ENCODE results near the gene HOXA11. TPM values are rescaled to one million over a fixed set of nuclear protein-coding genes. Genes with fewer than 3 reads are reported as not detected.

The HOXA11 gene
- polyA plus RNA-seq, 10 donors: 0.12 to 6.9 (median 2.4) TPM; not detected in 6

DNA sequence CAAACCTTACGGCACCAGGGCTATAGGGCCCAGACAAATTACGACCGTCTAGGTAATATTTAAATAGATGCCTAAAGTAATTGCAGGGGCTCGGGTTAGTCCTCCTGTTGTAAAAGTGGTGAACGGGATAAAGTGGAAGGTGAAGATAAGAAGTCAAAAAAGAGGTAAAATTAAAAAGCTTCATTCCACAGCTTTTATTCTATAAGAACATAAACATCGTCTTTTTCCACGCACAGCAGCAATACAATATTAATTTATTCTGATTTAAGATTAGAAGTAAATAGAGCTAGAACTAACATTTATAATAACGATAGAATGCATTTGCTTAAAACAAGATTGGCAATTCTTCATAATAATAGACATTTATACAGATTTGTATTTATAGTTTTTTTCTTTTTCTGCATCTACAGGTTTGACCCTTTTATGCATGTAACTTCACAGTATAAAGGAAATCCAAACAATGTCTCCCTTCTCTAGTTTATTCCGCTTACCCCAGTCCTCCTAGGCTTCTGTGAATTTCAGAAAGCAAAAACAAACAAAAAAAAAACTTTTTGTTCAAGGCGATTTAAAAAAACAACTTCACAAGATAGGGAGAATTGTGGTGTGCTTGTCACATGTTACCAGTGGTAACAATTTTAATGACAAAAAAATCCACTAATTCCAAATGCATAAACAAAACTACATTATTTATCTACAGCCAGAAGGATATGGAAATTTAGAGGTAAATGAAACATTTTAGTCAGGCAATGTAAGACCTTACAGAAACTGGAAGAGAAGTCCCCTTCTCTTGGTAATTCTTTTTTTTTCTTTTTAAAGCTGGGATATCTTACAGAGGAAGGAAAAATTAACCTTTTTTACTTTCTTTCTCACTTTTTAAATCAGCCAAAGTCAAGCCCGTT is 14.4 kb downstream of the HOXA11 start:
- DNase-seq: peak in 1 of 3 donors; percentile 68

DNA sequence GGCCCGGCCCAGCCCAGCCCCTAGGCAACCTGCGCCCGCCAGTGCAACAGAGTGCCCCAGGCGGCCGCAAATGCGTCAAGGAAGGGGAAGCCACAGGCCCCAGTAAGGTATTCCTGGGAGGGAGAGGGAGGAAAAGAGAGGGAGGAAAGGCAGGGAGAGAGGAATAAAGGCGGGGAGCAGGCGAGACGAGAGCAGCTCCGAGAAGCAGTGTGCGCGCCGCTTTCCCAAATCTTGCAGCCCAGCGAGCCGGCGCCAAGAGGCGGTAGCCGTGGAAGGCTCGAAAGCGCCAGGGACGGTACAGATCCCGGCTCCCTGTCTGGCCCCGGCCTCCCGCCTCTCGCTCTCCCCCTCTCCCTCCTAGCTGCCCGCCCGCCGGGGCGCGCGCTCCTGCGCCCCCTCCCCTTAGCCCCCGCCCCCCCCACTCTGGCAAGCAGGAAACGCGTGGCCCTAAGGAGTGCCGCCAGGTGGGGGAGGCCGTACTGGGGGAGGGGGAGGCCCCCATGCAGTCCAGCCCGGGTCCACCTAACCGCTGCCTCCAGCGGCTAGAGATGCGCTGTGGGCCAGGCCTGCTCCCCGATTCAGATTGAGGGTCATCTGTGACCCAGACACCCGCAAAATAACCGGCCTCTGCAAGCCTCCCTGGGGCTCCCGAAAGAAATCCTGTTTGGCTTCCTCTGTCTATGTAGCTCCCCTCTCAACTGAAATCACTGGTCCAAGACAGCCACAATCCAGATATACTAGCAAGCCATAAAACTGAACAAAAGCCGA is 15.2 kb downstream of the HOXA11 start:
- peak in 1 of 3 donors; percentile 90 for DNase-seq

DNA sequence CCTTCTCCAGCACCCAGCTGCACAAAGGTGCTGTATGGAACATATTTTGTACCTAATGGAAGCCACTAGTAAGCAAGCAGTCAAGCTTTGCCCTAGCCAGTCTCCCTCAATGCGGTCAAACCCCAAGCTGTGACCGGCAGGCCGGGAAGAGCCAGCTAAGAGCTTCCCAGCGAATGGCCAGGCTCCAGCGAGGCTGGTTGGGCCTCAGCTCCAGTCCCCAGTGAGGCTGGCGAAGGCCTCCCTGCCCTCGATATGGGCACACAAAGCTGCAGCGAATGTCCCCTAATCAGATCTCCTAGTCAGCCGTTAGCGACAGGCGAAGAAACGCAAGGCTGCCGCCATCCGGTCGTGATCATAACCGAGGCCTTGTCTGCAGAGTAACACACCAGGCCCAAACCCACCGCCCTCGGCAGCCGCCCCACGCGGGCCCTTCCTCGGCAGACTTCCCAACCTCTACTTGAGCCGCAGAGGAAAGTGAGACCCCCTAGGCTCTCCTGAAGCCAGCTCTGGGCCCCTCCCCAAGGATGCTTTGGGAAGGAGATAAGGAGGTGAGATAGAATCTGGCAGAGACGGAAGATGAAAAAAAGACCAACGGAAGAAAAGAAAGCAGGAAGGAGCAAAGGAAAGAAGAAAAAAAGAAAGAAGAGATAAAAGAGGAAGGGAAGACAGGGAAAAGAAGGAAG is 16.6 kb downstream of the HOXA11 start:
- DNase-seq: peak in 1 of 3 donors; percentile 94

DNA sequence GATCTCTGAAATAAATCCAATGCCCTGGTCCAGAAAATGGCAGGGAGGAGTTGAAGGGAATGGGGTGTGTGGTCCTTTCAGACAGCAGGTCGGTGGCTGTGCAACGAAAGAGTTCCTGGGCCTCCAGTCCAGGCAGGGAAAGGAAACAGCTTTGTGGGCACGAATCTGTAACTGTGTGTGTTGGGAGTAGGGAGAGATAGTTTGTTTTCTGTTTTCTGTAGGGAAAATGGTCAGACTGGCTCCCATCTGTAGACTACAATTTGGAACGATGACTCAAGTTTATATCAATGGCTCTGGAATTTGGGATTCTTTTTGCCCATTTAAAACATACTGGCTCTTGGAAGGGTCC is 17.1 kb downstream of the HOXA11 start:
- DNase-seq: no peak

DNA sequence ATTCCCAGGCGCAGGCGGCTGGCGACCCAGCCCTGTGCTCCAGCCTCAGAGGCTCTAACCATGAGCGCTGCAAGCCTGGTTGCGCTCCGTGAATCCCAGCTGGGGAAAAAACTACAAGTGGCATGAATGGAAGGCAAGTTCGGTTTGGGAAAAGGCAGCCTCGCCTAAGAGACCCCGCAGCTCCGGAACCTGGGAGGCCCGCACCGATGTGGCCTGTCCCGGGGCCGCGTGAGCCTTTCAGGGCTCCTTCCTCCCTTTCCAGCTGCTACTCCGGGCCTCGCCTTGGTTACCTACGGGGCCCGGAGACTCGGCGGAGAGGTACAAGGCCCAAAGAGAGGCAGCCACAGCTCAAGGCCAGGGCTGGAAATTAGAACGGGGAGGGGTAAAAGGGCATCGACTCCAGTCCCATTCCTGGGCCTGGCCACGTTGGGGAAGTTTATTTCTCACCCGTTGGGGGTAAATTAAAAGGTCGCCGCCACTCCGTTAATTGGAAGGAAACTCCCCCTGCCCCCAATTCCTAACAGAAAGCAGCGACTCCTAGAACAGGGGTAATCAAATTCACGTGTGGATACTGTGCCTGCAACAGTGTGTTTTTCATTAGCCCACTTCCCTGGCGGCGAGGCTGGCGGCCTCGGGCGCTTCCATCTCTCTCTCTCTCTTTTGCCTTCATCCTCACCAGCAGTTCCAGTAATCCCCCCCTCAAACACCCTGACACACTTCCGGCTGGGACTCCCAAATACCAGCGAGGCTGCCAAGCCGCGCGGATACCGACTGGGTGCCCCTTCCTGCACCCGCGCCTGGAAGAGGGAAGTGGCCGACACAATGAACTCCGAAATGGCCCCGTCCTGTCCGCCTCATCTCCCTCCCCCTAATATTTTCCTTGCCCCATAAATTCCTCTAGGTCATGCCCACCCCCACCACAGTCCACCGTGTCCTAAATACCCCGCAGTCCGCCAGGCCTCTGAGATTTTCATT is 18.2 kb downstream of the HOXA11 start:
- peak in 1 of 3 donors; percentile 83 for DNase-seq

DNA sequence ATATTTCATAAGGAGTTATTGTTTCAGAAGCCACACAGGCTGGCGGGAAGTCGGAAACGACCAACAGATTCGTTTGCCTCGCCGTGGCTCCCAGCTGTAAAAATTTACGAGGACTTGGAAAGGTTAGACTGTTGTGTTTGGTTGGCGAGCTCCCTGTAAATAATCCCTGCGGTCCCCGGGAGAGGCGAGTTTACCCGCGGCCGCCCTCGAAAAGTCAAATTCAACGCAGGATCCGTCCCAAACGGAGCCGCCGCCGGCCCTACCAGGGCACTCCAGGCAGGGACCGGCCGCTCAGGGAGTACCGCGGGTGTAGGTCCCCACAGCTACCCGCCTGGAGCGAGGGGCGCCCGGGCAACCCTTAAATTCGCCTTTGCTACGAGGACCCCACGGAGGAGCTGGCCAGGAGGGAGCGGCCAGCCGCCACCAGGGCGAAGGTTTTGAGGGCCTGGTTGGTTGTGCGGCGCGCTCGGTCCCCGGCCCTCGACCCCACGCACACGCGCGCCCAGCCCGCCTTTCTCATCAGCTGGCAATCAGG is 19.0 kb downstream of the HOXA11 start:
- DNase-seq: no peak

DNA sequence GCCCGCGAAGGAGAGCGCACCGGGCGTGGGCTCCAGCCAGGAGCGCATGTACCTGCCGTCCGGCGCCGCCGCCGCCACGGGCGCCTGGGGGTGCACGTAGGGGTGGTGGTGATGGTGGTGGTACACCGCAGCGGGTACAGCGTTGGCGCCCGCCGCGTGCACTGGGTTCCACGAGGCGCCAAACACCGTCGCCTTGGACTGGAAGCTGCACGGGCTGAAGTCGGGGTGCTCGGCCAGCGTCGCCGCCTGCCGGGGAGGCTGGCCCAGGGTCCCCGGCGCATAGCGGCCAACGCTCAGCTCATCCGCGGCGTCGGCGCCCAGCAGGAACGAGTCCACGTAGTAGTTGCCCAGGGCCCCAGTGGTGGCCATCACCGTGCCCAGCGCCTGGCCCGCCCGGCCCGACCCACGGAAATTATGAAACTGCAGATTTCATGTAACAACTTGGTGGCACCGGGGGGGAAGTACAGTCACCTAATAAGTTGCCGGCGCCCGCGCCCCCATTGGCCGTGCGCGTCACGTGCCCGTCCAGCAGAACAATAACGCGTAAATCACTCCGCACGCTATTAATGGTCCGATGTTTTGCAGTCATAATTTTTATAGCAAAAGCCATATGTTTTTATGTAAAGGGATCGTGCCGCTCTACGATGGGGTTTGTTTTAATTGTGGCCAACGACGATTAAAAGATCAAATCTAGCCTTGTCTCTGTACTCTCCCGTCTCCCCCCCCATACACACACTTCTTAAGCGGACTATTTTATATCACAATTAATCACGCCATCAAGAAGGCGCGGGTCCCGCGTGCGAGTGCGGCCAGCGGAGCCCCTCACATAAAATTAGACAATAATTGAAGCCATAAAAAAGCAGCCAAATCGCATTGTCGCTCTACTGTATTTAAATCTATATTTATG is 19.7 kb downstream of the HOXA11 start, which contains the start of gene HOXA9:
HOXA9 (minus strand) TSS at position 449 of the 907 bp plus-strand sequence; CDS start at position 369, 80 bp downstream.
- DNase-seq: peak; percentile 86 to 98 (median 92)

DNA sequence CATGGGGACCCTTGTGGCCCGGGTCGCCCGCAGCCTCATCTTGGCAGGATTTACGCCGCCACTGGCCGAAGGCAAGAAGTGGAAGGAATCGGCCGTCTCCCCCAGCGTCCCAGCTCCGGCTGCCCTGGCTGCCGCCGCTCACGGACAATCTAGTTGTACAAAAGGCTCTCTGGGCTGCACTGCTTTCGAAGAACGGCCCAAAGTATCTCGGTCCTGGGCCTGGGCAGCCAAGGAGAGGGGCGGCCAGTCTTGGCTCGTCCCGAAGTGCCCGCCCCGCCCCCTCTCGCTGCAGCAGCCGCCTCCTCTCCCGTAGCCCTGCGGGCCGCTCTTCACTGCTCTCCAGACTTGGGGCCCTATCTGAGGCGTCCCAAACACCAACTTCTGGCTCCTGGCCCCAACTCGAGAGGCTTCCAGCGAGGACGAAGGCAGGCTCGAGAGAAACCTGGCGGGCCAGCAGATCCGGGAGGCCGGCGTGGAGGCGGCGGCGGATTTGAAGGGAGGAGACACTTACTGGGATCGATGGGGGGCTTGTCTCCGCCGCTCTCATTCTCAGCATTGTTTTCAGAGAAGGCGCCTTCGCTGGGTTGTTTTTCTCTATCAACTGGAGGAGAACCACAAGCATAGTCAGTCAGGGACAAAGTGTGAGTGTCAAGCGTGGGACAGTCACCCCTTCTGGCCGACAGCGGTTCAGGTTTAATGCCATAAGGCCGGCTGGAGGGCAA is 20.5 kb downstream of the HOXA11 start:
- peak in 1 of 3 donors; percentile 88 for DNase-seq

DNA sequence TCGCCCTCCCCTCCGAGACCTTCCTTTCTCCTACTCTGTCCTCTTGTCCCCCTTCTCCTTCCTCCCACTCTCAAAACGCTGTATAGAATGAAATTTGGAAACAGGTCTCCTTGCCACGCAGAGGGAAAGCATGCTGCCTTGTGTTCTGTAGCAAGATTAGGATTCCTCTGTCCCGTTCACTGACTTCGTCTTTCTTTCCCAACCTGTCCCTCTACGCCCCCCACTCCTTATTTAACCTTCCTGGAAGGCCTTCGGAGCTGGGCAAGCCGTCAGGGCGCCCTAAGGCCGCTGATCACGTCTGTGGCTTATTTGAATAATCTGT is 21.0 kb downstream of the HOXA11 start:
- no peak for DNase-seq

DNA sequence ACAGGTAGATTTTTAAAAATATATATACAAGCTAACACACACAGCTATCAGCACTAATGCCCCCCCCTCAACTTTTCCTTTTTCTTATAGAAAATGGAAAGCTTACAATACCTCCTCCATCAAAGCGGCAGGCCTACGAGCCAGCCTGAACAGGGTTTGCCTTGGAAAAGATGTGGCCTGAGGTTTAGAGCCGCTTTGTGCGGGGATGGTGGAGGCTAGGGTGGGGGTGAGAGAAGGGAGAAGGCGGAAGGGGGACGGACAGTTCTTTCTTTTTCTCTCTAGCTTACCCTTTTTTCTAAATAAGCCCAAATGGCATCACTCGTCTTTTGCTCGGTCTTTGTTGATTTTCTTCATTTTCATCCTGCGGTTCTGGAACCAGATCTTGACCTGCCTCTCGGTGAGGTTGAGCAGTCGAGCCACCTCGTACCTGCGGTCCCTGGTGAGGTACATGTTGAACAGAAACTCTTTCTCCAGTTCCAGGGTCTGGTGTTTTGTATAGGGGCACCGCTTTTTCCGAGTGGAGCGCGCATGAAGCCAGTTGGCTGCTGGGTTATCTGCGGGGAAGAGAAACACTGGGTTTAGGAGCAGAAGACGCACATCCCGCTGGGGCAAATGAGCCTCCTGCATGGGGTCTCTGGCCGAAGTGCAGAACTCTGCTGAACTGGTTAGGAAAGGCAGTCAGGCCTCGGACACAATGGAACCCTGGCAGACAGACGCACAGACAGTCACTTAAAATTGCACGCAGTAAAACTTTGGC is 21.6 kb downstream of the HOXA11 start:
- DNase-seq: no peak

DNA sequence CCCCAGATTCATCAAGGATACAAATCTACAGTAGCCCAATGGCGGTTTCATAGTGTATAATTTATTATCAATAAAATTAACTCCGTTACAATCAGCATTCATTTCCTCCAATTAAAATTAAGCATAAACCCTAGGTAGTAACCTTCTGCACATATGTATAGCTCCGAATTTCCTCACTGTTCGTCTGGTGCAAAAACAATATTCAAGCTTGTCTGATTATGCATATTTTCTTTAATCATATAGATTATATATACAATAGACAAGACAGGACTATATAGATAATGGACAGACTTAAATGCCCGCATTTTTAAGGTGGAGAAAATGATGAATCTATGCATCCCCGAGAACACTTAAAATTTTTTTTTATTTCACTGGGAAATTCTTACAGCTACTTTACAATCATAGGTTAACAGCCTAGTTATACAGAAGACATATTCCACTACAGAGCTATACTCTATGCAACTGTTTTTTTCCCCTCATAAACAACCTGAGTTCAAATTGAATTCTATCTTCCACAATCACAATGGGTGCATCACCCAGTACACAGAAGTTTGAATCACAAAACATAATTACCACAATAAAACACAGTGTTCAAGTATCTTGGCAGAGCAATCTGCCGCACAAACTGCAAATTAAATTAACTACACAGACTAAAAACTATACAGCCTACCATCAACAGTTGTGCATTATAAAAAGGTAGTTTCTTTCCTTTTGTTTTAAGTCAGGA is 22.3 kb downstream of the HOXA11 start:
- peak in 1 of 3 donors; percentile 74 for DNase-seq

DNA sequence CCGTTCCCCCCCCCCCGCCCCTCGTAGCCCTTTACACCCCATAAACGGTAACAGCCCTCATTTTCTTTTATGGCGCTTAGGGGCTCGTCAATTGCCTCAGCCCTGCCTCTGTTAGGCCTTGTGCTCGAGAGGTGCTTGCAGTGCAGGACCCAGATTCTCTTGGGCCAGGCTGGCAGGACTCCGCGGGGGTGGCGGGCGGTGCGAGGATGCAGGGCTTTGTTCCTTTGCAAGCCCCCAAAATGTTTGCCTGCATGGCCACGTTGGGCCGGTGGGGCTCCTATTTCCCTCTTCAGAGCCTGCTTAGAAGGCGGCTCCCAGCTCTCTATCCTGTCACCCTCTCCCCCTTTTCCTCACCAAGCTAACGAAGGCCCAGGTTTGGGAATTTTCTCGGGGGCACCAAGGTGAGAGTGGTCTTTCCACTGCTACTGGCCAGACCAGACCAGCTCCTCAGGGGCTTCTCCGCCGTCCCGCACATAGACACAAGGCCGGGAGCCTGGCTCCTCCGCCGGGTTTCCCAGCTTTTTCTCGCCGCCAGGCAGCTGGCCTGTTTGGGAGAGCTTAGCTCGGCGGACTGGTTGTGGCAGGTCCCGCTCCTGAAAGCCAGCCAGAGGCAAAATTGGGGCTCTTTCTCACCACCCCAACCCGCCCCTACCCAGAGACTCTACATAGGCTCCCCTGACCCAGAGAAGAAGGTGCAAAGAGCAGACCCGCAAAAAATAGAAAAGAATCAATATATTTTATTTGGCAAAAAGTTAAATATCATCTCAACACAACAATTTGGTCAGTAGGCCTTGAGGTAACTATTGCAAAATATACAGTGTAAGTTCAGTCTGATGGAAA is 23.1 kb downstream of the HOXA11 start:
- DNase-seq: peak in 1 of 3 donors; percentile 86

DNA sequence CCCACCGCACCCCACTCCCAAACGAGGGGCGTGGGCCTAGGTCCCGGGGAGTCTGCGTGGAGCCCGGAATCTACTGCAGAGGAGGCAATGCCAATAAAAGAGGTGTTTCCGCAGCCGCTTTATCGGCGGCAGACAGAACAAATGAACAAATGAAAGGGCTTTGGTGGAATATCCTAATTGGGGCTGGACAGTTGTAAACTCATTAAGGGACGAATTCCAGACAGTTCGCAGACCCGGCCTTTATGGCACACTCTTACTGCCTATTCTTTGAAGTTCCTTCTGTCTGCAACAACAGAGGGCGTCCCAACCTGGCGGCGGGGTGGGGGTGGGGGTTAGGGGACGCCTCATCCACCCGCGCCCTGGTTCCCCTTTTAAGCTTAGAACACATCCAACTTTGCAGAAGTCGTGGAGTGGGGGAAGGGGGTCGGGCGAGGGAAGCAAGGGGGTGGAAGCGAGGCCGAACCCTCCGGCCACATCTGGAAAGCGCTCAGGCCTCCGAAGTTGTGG is 23.8 kb downstream of the HOXA11 start:
- peak in 1 of 3 donors; percentile 41 for DNase-seq

DNA sequence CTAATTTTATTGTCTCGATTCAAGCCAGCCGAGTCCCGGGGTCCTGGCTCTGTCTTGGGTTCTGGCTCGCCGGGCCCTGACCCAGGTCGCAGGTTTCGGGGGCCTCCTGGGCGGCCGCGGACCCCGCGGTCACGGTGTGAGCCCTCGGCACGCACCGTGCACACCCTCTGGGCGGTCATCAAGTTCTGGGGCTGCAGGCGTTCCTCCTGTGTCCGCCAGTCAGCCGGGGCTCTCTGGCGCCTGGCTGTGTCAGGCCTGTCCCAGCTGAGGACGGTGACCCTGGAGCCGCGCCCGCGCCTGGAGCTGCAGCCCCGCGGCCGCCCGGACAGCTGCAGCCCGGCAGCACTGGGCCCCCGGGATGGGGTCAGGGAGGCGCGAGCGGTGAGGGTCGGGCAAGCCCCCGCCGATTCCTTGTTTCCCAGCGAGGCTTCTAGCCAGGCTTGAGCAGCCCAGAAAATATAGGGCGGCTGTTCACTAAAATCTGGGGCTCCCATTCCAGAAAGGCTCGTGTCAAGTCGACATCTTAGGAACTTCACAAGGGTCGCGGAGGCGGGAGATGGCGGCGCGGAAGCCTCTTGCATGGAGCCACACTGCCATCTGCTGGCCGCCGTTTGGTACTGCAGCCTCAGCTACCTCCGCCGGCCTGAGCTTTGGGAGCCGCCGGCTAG is 24.4 kb downstream of the HOXA11 start:
- DNase-seq: peak; percentile 88 to 97 (median 92)

DNA sequence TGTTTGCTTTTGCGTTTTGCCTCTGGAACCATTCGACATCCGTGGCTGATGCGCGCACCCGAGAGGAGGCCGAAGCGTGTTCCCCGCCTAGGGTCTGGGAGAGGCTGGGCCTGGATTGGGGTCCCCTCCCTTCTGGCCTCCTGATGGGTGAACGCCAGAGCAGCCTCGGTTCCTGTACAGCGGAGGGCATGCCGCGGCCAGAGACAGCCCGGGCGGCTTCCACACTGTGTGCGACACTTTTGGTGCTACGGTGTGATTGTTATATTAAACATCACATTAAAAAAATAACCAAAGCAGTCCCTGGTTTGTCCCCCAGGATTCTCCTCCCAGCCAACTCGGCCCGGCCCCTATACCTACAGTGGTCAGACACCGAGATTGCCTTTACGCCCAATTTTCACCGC is 24.9 kb downstream of the HOXA11 start:
- peak in 2 of 3 donors; percentile 32 to 76 for DNase-seq
